Stimulated activated CD8-positive, alpha-beta memory T cell treated with anti-CD3 and anti-CD28 coated beads, Interleukin-7, amount 100 ng/mL, for 24 hours (primary cell): Measurements from ENCODE around the gene ZBTB11.
"Not testable (repeated sequence)": the region's sequence is repeated elsewhere in the genome, so short reads cannot be mapped to it uniquely, and the experiment has no call there.

Source experiments
- DNase-seq: peaks from one replicate; pipeline ENCODE4 v3.0.0-alpha.2; 2020; ENCODE audit warnings: low read depth

The ZBTB11 gene

DNA sequence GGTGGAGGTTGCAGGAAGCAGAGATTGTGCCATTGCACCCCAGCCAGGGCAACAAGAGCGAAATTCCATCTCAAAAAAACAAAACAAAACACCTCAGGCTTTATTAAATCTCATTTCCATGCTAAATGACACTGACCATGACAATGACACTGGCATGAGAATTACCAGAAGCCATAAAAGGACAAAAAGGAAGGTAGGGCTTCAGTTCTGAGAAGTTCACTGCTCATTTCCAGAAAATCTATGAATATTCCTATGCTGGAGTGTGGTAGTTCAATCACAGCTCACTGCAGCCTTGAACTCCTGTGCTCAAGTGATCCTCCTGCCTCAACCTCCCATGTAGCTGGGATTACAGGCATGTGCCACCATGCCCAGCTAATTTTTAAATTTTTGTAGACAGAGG, 58.2 kb downstream of the ZBTB11 start:
- DNase-seq = no peak

DNA sequence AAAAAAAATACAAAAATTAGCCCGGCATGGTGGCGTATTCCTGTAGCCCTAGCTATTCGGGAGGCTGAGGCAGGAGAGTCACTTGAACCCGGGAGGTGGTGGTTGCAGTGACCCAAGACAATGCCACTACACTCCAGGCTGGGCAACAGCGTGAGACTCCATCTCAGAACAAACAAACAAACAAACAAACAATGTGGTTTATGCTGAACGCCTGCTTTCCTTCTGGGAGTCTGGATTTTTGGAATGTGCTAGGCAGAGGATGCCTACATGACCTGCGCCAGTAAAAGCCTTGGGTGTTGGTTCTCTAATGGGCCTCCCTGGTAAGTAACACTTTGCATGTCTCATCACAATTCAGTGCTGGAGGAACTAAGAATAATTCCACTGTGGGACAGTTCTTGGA, 59.5 kb downstream of the ZBTB11 start:
- DNase-seq = no peak

DNA sequence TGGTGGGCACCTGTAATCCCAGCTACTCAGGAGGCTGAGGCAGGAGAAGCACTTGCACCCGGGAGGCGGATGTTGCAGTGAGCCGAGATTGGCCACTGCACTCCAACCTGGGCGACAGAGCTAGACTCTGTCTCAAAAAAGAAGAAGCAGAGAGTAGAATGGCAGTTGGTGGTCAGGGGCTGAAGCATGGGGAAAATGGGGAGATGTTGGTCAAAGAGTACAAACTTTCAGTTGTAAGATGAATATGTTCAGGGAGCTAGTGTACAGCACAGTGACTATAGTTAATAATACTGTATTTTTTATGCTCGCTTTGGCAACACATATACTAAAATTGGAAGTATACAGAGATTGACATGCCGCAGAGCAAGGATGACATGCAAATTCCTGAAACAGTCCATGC, 61.4 kb downstream of the ZBTB11 start:
- DNase-seq = no peak

DNA sequence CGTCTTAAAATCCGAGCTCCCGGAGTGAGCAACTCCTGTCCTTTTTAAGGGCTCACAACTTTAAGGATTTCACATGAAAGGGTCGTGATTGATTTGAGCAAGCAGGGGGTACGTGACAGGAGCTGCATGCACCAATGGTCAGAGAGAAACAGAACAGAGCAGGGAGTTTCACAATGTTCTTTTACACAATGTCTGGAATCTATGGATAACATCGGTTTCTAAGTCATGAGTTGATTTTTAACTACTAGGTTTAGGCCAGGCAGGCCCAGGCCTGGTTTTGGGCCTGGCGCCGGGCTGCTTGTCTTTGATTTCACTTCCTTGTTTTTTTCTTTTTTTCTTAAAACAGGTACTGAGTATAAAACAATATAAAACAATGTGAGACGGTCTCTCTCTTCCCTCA, 63.9 kb downstream of the ZBTB11 start:
- DNase-seq = not testable (repeated sequence)

DNA sequence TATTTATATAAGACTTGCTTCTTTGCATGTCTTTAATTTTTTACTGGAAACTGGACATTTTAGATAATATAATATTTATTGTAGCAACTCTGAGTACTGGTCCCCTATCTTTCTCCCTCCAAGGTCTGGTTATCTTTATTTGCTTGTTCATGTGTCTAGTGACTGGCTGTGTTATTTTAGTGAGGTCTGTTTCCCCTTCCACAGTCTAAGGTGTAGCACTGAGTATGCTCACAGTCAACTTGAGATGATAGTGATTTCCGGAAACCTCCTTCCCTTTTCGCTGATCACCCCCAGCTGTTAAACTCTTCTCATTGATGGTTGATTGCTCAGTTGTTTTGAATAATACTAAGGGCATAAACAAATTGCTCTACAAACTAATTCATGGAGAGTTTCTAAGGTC, 65.9 kb downstream of the ZBTB11 start:
- DNase-seq = no peak

DNA sequence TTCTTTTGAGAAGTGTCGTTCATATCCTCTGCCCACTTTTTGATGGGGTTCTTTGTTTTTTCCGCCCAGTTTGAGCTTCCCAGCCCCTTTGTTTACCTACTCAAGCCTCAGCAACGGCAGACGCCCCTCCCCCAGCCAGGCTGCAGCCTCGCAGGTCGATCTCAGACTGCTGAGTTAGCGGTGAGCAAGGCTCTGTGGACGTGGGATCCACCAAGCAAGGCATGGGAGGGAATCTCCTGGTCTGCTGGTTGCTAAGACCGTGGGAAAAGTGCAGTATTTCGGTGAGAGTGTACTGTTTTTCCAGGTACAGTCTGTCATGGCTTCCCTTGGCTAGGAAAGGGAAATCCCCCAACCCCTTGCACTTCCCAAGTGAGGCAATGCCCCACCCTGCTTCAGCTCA, 71.5 kb downstream of the ZBTB11 start:
- not testable (repeated sequence) for DNase-seq

DNA sequence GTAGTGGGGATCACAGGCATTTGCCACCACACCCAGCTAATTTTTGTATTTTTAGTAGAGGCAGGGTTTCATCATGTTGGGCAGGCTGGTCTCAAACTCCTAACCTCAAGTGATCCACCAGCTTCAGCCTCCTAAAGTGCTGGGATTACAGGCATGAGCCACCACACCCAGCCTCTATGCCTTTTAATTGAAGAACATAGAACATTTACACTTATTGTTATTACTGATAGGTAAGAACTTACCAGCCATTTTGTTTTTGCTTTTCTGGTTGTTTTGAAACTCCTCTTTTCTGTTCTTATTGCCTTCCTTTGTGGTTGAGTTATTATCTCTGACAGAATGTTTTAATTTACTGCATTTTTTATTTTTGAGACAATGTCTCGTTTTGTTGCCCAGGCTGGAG, 73.7 kb downstream of the ZBTB11 start:
- DNase-seq = no peak

DNA sequence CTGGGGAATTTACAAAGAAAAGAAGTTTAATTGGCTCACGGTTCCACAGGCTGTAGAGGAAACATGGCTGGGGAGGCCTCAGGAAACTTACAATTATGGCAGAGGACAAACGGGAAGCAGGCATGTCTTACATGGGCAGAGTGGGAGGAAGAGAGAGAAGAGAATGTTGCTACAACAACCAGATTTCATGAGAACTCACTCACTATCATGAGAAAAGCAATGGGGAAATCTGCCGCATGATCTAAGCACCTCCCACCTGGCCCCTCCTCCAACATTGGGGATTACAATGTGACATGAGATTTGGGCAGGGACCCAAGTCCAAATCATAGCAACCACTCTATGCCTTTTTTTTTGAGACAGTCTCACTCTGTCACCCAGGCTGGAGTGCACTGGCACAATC, 74.2 kb downstream of the ZBTB11 start:
- DNase-seq = no peak
